ENCODE results near the gene RRBP1.
A peak's percentile ranks its signal among the peaks of the same experiment; 100 is the strongest.
"Not testable (repeated sequence)": the region's sequence is repeated elsewhere in the genome, so short reads cannot be mapped to it uniquely, and the experiment has no call there.

RRBP1 gene

DNA sequence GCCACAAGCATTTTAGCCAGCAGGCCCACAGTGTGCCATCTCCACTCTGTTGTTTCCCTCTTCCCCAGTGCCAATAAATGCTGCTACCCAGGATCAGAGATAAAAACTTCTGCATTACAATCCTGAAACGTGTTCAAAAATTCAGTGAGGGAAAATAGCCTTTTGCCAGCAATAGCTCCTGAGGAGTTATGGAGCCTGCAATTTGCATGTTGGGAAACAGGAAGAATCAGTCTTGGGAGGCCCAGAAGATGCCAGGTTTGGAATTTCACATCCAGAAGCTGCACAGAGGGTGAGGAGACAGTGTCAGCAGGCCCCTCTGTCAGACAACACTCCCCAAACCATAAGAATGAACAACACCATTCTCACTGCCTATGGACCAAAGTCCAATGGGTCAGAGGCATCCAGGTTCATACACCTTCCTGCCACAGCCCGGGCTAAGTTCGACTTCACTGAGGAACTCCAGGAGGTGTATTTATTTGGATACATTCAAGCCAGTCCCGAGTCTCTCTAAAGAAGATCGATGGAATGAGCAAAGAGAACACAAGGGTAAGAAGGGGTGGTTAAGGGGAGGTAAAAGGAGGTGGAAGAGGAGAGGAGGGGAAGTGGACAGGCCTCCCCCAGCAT lies 20.8 kb downstream of the RRBP1 start:
- DNase-seq, result no peak

DNA sequence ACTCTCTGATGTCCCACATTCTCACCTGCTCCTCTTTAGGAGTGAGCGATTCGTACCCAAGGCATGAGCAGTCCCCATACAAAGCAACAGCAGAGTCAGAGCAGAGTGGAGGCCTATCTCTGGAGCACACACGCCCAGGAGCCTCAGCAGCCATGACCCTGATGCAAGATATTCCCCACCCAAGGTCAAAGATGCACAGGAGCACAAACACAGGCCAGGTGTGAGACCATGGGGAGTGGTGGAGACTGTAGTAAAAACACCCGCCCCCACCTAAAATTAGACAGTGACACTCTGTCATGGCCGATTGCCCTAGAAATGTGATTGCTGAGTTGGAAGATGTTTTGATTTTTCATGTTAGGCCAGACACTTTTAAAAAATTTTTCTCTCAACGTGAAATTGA lies 21.4 kb downstream of the RRBP1 start:
- DNase-seq, result no peak

GRCh38 chr20:17659801-17660200 lies 22.2 kb downstream of the RRBP1 start:
- DNase-seq, result no peak

- not testable (repeated sequence) for DNase-seq
Observed at GRCh38 chr20:17659344-17659743, 22.7 kb downstream of the RRBP1 start.

DNA sequence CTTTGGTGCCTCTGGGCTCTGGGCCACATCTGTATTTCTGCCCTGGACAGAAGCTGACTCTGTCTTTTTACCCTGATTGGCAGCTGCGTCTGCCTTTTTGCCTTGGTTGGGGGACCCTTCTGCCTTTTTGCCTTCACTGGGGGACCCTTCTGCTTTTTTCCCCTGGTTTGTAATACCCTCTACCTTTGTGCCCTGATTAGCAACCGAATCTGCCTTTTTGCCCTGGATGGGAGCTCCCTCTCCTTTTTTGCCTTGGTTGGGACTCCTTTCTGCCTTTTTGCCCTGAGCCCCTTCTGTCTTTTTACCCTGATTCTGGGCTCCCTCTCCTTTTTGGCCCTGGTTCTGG lies 23.4 kb downstream of the RRBP1 start:
- DNase-seq, result no peak

- no peak for DNase-seq
Observed at GRCh38 chr20:17657898-17658647, 24.0 kb downstream of the RRBP1 start.

GRCh38 chr20:17657079-17657825 lies 24.8 kb downstream of the RRBP1 start:
- no peak for DNase-seq

DNA sequence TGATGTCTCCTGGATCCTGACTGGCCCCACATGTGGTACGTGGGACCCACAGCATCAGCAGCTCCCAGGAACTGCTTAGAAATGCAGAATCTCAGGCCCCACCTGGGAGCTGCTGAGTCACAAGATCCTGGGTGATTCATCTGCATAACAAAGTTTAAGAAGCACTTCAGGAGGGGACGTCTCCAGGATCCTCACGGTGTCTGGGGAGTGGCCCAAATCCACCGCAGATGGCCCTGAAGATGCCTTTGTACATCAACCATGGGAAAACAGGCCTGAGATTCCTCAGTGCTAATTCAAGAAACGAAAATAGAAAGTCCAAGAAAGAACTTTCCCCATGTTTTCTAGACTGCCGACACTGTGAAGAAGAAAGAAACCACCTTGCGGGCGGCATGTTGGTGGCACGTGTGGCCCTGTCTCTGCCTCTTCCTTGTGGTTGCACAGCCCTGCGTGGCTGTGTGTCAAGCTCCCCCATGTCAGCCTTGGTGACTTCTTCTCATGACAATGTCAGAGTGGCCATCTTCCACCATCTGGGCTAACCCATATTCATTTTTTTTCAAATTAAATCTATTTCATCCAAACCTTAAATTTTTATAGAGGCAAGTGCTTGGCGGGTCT lies 26.1 kb downstream of the RRBP1 start:
- no peak for DNase-seq

- no peak for DNase-seq
Observed at GRCh38 chr20:17655286-17655651, 26.8 kb downstream of the RRBP1 start.

GRCh38 chr20:17654649-17655285 lies 27.3 kb downstream of the RRBP1 start:
- no peak for DNase-seq

DNA sequence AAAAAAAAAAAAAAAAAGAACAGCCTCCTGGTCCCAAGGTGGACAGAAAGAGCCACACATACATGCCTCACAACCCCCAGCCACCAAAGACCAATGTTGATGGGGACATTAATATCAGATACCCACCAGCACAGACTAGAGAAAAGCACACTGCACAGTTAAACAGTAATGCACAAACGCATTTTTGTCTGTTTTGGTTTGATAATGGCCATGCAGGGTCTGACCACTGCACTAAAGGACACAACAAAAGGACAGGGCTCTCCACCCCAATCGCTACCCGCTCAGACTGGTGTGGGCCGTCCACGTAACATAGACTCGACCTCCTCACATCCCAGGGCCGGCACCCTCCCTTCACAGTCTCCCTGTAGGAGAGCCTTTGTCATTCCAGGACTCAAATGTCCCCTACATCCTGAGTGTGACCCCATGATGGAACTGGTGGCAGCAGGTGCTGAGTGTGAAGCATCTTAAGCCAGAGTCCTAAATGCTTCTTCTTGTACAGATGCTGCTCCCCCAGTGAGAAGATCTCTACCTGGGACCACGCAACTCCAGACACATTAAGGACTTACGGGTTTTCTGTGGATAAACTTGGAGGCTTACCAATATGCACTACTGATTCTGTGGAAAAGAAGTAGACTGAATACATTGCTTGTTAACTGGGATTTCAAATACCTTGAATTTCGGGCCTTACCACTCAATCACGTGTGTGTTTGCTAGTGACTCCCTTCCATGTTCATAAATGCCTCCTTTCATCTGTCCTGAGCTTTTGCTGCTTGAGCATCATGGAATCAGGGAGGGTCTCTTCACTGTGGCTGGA lies 28.0 kb downstream of the RRBP1 start:
- no peak for DNase-seq

GRCh38 chr20:17652411-17652810 lies 29.6 kb downstream of the RRBP1 start:
- no peak for DNase-seq

GRCh38 chr20:17651760-17652388 lies 30.2 kb downstream of the RRBP1 start:
- no peak for DNase-seq

- DNase-seq, result no peak
Observed at GRCh38 chr20:17651129-17651759, 30.8 kb downstream of the RRBP1 start.

DNA sequence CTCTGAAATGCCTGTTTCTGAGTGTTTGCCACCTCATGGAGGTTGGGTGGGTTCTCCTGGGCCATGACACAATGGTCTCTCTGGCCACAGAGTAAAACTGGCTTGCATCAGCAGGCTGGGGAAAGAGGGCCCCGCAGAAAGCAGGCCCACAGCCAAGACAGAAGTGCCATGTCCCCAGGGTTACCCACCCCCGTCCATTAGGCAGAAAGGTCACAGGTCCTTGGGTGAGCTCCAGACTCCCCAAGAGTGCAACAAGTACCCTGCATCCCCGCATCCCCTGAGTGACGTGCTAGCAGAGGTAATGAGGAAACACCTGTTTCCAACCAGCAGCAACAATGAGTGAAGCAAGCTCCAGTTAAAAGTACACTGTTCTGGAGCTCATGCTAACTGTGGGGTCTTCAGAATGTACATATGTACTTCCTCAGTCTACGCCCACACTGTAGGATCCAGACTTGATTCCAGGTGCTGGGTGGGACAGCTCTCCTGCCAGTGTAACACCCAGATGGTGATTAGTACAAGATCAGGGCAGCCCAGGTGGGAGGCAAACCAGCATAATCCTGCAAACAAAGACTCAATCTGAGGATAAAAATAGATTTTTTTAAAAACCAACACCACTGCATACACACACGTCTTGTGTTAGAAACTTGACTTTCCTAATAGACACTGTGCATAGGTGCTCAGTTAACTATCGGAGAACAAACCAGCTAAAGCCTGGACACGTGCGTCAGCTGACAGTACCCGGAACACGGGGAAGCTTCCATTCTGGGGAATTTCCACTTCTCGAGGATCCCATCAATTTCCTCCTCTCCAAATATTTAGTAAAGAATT lies 31.5 kb downstream of the RRBP1 start:
- no peak for DNase-seq

GRCh38 chr20:17648791-17649730 lies 33.0 kb downstream of the RRBP1 start:
- peak; percentile 45 for DNase-seq

- peak; percentile 6 for DNase-seq
Observed at GRCh38 chr20:17648315-17648646, 33.8 kb downstream of the RRBP1 start.

DNA sequence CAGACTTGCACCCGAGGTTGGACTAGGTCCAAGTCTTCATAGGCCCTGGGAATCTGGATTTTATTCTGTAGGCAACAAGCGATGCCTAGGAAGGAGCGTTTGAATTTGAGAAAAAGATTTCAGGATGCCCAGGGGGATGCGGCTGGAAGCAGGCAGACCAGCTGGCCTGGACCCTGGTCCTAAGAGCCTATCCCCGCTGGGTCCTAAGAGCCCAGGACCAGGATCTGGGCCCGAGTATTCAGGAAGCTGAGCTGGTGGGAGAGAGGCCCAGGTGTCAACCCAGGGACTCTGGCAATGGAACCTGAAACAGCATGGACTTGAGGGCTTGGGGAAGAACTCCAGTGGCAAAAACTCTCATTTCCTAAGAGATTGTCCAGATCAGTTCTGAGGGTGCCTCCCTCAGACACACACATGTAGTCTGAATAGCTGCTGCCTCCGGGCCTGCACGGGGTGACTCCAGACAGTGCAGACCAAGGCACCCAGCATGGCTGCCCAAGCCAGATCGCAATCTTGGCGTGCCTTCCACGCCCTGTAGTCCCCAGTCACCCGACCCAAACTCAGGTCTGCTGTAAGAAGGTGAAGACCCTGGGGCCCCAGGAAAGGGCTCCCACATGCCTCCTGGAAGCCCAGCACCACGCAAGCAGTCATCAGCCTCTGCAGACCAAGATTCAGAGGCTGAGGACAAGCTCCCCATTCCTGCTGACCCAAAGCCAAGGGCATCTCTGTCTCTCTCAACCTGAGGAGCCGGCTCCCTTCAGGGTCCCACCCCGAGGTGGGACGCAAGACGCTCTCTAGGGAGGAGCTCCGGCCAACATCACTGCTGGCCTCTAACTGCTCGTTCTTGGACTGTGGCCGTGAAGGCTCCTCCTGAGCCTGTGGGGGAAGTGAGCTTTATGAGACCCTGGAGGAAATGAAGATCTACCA lies 34.4 kb downstream of the RRBP1 start:
- peak; percentile 4 for DNase-seq
